Esophagus (tissue), 2 donors: ENCODE data around the gene NDRG4. TPM values are rescaled to one million over a fixed set of nuclear protein-coding genes. Genes with fewer than 3 reads are reported as not detected.

ENCODE experiments used
- H3K27ac ChIP-seq, 2 donors: one replicate each; pipeline ENCODE4 v1.5.1; 2013; ENCODE audit warnings: low read depth in 2 of 2, mild to moderate bottlenecking in 2 of 2, inconsistent platforms in 1 of 2, low read length in 1 of 2, moderate library complexity in 1 of 2
- H3K27me3 ChIP-seq, 2 donors: one replicate each; pipeline ENCODE4 v1.6.1; 2013; ENCODE audit warnings: low read length in 2 of 2, control low read depth in 1 of 2, mild to moderate bottlenecking in 1 of 2; ENCODE audit not compliant: insufficient read depth in 2 of 2, control insufficient read depth in 1 of 2
- H3K36me3 ChIP-seq, 2 donors: one replicate each; pipeline ENCODE4 v1.6.1; 2013; ENCODE audit warnings: low read length in 1 of 2; ENCODE audit not compliant: control insufficient read depth in 2 of 2, insufficient read depth in 2 of 2
- H3K4me1 ChIP-seq, 2 donors: one replicate each; pipeline ENCODE4 v1.6.1; 2013; ENCODE audit warnings: low read length in 1 of 2; ENCODE audit not compliant: control insufficient read depth in 2 of 2, insufficient read depth in 2 of 2
- H3K4me3 ChIP-seq, 2 donors: one replicate each; pipeline ENCODE4 v1.5.1; 2013; ENCODE audit warnings: low read length in 2 of 2, mild to moderate bottlenecking in 2 of 2, low read depth in 1 of 2, moderate library complexity in 1 of 2
- H3K9me3 ChIP-seq, 2 donors: one replicate each; pipeline ENCODE4 v1.6.1; 2013; ENCODE audit warnings: mild to moderate bottlenecking in 2 of 2, low read depth in 1 of 2, low read length in 1 of 2, moderate library complexity in 1 of 2; ENCODE audit not compliant: control insufficient read depth in 2 of 2, insufficient read depth in 1 of 2
- WGBS, 2 donors: extraction: QIAGEN DNeasy Blood & Tissue Kit; methylation state at CpG; one replicate each; pipeline ENCODE4 v1.1.7; 2013; 5-methylcytosine and 5-hydroxymethylcytosine counted together
- polyA plus RNA-seq, 2 donors: library from polyadenylated mRNA; stranded (reverse); fragments of 200-250 nt; gene quantifications; one replicate each; pipeline ENCODE4 v1.2.3, GENCODE V29; 2013
- donor health status: healthy with polysubstance abuse.
- donor health status: Bipolar disorder and iron deficiency.

The NDRG4 gene
- polyA plus RNA-seq, 2 donors, result 12.0 to 26.9 TPM

GRCh38 chr16:58515125-58515870, 15.4 kb downstream of the NDRG4 start, which contains the start of gene SETD6:
SETD6 (plus strand) TSS chr16:58515517; CDS start chr16:58515538, 21 bp downstream.
- peak within 1 kb of the TSS; percentile 70 to 93 for H3K4me3 ChIP-seq
- peaks cover 0 to 7% of the 10 kb centered on the region in 2 donors for H3K4me1 ChIP-seq
- peaks cover 0 to 21% of the 10 kb centered on the region in 2 donors for H3K36me3 ChIP-seq
- no peaks in the 10 kb centered on the region for H3K27me3 ChIP-seq
- H3K27ac ChIP-seq, result peak within 1 kb of the TSS; percentile 88 to 89
- H3K9me3 ChIP-seq, result no peaks in the 10 kb centered on the region
- 0% methylated on average over 80 of the region's 80 CpGs for WGBS, 2 donors

- Histone ChIP-seq H3K36me3 (peaks cover 0 to 27% of the 10 kb centered on the region in 2 donors), H3K4me1 (peaks cover 0 to 7% of the 10 kb centered on the region in 2 donors), H3K27ac (peak overlapping the region; percentile 88 to 89), H3K27me3 (no peaks in the 10 kb centered on the region), H3K4me3 (peak overlapping the region; percentile 70 to 93), H3K9me3 (no peaks in the 10 kb centered on the region)
- WGBS, 2 donors, result 10 to 14% methylated on average over 45 to 66 of the region's 66 CpGs
Measured at GRCh38 chr16:58515871-58516767, 16.2 kb downstream of the NDRG4 start.

GRCh38 chr16:58516768-58517107, 16.8 kb downstream of the NDRG4 start:
- Histone ChIP-seq H3K36me3 (peaks cover 0 to 27% of the 10 kb centered on the region in 2 donors), H3K27ac (peak overlapping the region; percentile 62 to 89), H3K27me3 (no peaks in the 10 kb centered on the region), H3K4me1 (peaks cover 0 to 7% of the 10 kb centered on the region in 2 donors), H3K9me3 (no peaks in the 10 kb centered on the region), H3K4me3 (no peak overlapping the region)
- 83 to 86% methylated on average over 4 of the region's 4 CpGs for WGBS, 2 donors

- Histone ChIP-seq H3K9me3 (no peaks in the 10 kb centered on the region), H3K27me3 (no peaks in the 10 kb centered on the region), H3K27ac (no peak overlapping the region), H3K4me1 (peaks cover 0 to 7% of the 10 kb centered on the region in 2 donors), H3K36me3 (peaks cover 2 to 22% of the 10 kb centered on the region in 2 donors), H3K4me3 (no peak overlapping the region)
- WGBS, 2 donors, result 69 to 71% methylated on average over 8 of the region's 8 CpGs
Measured at GRCh38 chr16:58518083-58518979, 18.4 kb downstream of the NDRG4 start.

GRCh38 chr16:58518980-58519368, 19.0 kb downstream of the NDRG4 start:
- no peak overlapping the region for H3K27ac ChIP-seq
- no peaks in the 10 kb centered on the region for H3K27me3 ChIP-seq
- no peaks in the 10 kb centered on the region for H3K9me3 ChIP-seq
- peaks cover 2 to 24% of the 10 kb centered on the region in 2 donors for H3K36me3 ChIP-seq
- H3K4me1 ChIP-seq, result peaks cover 0 to 7% of the 10 kb centered on the region in 2 donors
- WGBS, 2 donors, result 69 to 77% methylated on average over 1 of the region's 1 CpG
- H3K4me3 ChIP-seq, result no peak overlapping the region

GRCh38 chr16:58519707-58520106, 19.8 kb downstream of the NDRG4 start:
- H3K4me1 ChIP-seq, result peaks cover 0 to 7% of the 10 kb centered on the region in 2 donors
- peaks cover 2 to 25% of the 10 kb centered on the region in 2 donors for H3K36me3 ChIP-seq
- H3K9me3 ChIP-seq, result no peaks in the 10 kb centered on the region
- no peak overlapping the region for H3K27ac ChIP-seq
- no peaks in the 10 kb centered on the region for H3K27me3 ChIP-seq
- no peak overlapping the region for H3K4me3 ChIP-seq

- Histone ChIP-seq H3K9me3 (no peaks in the 10 kb centered on the region), H3K27ac (no peak overlapping the region), H3K36me3 (peaks cover 21 to 23% of the 10 kb centered on the region in 2 donors), H3K4me3 (no peak overlapping the region), H3K4me1 (no peaks in the 10 kb centered on the region), H3K27me3 (no peaks in the 10 kb centered on the region)
- WGBS, 2 donors, result 84 to 87% methylated on average over 5 of the region's 5 CpGs
Measured at GRCh38 chr16:58530179-58530578, 30.2 kb downstream of the NDRG4 start.

GRCh38 chr16:58532414-58532813, 32.5 kb downstream of the NDRG4 start:
- no peaks in the 10 kb centered on the region for H3K9me3 ChIP-seq
- no peaks in the 10 kb centered on the region for H3K27me3 ChIP-seq
- no peak overlapping the region for H3K27ac ChIP-seq
- no peak overlapping the region for H3K4me3 ChIP-seq
- WGBS, 2 donors, result 91 to 94% methylated on average over 3 of the region's 3 CpGs
- H3K36me3 ChIP-seq, result peaks cover 19 to 27% of the 10 kb centered on the region in 2 donors
- no peaks in the 10 kb centered on the region for H3K4me1 ChIP-seq
